Retinal pigment epithelial cell (primary cell): ENCODE results near the gene TRABD2A.

ENCODE experiments used
- DNase-seq: peaks from one replicate; pipeline ENCODE4 v3.0.0-alpha.2; 2010; ENCODE audit warnings: low read depth
- H3K4me3 ChIP-seq: 2 replicates; pipeline ENCODE4 v1.5.1; 2011; ENCODE audit warnings: mild to moderate bottlenecking, low read length, control low read depth, moderate library complexity
- TF ChIP-seq, protein P1 (sequence below): conservative IDR thresholded peaks from 2 replicates; pipeline ENCODE4 v1.5.1; 2011; ENCODE audit warnings: low read depth, low read length, control low read depth, inconsistent platforms

TRABD2A gene

DNA sequence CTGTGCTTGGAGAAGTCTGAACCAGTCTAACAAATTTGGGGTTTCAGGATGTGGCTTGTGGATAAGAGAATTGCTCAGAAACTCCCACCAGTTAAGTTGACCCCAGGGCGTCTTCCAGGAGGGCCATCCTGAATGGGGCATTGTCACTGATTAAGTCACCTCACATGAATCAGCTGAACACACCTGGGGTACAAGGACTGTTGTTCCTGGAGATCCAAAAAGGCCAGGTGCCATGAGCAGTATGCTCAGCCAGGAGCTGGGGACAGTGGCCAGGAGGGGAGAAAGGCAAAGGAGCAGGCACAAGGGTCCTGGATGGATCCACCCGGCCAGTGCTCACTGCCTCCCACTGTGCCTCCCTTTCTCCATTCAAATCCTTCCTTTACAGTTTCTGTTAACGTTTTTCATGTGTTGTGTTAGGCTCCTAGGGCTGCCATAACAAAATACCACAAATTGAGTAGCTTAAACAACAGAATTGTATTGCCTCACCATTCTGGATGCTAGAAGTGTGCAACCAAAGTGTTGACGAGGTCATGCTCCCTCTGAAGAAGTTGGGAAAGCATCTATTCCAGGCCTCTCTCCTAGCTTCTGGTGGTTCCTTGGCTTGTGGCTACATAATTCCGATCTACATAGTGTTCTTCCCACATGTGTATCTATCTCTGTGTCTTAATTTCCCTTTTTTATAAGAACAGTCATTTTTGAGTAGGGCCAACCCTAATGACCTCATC, 33.4 kb downstream of the TRABD2A start:
- DNase-seq = no peak

DNA sequence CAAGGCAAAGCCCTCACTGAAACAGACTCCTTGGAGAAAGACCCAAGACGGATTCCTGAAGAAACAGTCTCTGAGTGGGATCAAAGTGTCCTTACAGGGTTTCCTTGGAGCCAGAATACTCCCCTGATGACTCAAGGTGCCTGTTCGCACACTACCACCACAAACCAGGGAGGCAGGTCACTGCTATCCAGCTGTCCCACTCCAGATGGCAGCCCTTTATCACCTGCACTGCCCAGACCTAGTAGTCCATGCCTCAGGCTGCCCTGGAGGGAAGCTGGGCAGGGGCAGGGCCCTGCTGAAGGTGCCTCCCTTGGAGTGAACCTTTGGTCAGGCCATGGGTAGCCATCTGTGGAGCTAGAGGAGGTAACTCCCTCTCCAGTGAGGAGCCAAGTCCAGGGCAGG, 34.1 kb downstream of the TRABD2A start:
- TF ChIP-seq, protein P1, sequence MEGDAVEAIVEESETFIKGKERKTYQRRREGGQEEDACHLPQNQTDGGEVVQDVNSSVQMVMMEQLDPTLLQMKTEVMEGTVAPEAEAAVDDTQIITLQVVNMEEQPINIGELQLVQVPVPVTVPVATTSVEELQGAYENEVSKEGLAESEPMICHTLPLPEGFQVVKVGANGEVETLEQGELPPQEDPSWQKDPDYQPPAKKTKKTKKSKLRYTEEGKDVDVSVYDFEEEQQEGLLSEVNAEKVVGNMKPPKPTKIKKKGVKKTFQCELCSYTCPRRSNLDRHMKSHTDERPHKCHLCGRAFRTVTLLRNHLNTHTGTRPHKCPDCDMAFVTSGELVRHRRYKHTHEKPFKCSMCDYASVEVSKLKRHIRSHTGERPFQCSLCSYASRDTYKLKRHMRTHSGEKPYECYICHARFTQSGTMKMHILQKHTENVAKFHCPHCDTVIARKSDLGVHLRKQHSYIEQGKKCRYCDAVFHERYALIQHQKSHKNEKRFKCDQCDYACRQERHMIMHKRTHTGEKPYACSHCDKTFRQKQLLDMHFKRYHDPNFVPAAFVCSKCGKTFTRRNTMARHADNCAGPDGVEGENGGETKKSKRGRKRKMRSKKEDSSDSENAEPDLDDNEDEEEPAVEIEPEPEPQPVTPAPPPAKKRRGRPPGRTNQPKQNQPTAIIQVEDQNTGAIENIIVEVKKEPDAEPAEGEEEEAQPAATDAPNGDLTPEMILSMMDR = no peak
- no peak for DNase-seq
- H3K4me3 ChIP-seq = no peak overlapping the region

More for the DNA sequence above, 33.4 kb downstream of the TRABD2A start:
- no peak overlapping the region for H3K4me3 ChIP-seq
- TF ChIP-seq, protein P1 = no peak

DNA sequence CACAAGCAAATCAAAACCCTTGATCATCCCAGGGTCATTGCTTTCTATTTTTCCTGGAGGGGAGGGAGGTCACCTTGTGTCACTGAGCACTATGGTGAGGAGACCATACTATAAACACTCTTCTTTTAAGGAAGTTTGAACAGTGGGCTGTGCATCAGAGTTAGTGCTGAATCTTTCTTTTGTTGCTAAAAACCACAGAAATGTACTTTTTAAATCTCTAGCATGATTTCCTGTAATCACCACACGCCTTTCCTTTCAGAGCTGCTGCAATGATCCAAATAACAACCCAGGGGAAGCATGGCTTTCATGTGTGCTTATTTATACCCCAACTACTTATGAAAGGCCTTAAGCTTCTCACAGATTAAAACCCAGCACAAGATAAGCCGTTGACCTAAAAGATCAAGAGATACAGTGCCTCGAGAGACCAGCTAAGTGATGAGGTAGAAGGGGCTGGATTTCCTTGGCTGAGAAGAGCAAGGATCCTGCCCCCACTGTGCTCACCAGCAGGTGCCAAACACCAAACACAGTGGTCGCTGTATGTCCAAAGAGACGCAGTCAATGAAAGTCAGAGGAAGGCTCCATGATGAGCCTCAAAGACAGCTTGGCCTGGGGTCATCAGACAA, 34.7 kb downstream of the TRABD2A start:
- TF ChIP-seq, protein P1 = no peak
- peak; percentile 86 for DNase-seq
- H3K4me3 ChIP-seq = no peak overlapping the region

DNA sequence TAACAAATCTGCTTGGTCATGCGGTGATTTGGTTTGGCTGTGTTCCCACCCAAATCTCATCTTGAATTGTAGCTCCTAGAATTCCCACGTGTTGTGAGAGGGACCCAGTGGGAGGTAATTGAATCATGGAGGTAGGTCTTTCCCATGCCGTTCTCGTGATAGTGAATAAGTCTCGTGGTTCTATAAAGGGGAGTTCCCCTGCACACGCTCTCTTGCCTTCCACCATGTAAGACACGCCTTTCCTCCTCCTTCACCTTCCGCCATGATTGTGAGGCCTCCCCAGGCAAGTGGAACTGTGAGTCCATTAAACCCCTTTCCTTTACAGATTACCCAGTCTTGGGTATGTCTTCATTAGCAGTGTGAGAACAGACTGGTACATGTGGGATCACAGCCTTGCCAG, 36.7 kb downstream of the TRABD2A start:
- TF ChIP-seq, protein P1 = no peak
- no peak for DNase-seq
- no peak overlapping the region for H3K4me3 ChIP-seq

DNA sequence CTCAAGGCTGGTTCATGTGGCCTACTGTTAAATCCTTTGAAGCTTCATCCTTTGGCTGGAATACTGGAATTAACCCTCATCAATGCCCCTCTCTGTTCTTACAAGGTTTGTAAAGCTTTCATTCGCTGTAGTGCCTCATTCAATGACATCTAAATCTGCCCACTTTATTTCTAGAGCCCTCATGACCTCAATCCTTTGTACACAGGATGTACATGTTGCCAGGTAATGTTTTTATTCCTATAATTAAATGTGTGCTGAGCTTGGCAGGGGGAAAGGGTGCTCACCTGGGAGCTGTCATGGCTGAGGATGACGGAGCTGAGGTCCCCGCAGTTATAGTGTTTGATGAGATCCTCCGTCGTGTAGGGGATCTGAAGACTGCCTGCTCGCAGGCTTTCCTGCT, 39.3 kb downstream of the TRABD2A start:
- no peak overlapping the region for H3K4me3 ChIP-seq
- DNase-seq = no peak
- TF ChIP-seq, protein P1 = no peak

DNA sequence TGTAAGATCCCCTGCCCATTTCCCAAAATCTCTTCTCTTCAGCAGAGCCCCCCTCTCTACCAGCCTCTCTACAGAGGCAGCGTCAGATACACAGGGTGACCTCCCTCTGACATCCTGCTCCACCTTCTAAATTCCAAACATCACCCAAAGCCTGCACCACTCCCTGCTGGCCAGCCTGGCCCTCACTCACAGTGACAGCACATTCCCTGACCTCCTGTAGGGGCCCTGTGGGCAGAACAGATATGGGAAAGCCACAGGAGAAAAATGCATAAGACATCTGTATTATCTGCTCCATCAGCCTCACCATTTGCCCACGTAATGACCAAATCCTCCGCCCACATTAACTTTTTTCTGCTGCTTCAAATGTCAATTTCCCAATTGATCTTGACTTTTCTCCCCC, 40.6 kb downstream of the TRABD2A start:
- no peak overlapping the region for H3K4me3 ChIP-seq
- TF ChIP-seq, protein P1 = no peak
- DNase-seq = no peak

DNA sequence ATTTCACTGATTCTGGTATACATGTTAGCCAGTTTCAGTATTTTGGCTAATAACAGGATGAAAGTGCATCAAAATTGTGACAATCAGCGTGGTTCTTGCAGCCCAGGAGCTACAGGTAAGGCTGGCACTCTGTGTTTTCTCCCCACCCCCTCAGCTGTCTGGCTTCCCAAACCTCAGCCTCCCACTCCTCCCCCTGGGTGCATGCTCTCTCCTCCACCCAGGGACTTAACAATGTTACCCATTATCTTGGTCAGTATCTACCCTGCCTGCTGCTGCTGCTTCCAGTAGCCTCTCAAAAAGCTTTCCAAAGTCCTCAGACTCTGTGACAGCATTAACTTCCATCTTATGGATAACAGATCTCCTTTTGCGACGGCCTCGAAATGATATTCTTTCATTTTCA, 41.0 kb downstream of the TRABD2A start:
- H3K4me3 ChIP-seq = no peak overlapping the region
- DNase-seq = no peak
- TF ChIP-seq, protein P1 = no peak
